ENCODE results near the gene NEK4.

DNA sequence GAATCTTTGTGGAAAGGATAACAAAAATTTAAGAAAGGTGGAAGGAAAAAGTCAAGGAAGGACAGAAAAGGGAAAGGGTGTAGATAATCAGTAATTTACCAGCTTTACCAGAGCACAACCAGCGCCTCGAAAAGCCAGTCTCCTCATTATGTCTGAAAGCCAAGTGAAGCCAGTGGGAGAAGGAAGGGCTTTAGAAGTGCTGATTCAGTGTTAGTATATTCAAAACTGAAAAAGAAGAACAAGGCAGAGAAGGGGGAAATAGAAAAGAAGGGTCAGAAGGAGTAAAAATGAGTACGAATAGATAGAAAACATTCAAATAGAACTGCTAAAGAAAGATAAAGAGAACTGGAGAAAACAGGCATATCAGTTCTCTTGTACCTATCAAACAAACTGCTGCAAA is 89.1 kb downstream of the NEK4 start:
- TF ChIP-seq, protein P1, sequence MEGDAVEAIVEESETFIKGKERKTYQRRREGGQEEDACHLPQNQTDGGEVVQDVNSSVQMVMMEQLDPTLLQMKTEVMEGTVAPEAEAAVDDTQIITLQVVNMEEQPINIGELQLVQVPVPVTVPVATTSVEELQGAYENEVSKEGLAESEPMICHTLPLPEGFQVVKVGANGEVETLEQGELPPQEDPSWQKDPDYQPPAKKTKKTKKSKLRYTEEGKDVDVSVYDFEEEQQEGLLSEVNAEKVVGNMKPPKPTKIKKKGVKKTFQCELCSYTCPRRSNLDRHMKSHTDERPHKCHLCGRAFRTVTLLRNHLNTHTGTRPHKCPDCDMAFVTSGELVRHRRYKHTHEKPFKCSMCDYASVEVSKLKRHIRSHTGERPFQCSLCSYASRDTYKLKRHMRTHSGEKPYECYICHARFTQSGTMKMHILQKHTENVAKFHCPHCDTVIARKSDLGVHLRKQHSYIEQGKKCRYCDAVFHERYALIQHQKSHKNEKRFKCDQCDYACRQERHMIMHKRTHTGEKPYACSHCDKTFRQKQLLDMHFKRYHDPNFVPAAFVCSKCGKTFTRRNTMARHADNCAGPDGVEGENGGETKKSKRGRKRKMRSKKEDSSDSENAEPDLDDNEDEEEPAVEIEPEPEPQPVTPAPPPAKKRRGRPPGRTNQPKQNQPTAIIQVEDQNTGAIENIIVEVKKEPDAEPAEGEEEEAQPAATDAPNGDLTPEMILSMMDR (IDR thresholded peaks at IDR 0.05) = no peak
- TF ChIP-seq POLR2A (IDR thresholded peaks at IDR 0.05) = no peak
